ENCODE measurements around the gene SH3RF1. TPM values are rescaled to one million over a fixed set of nuclear protein-coding genes. Genes with fewer than 3 reads are reported as not detected.

SH3RF1 gene
- total RNA-seq, 1 experiment from 2014 or later, result 15.3 TPM

GRCh38 chr4:169124661-169125060, 146.1 kb downstream of the SH3RF1 start:
- Histone ChIP-seq H3K23me2 (ENCODE audit: insufficient read length, low read depth, low read length, poor library complexity, severe bottlenecking) (no peaks in the 10 kb centered on the region), H2BK15ac (ENCODE audit: low read depth, low read length) (no peak overlapping the region), H3K4ac (ENCODE audit: low read depth, low read length) (no peak overlapping the region), H2BK12ac (ENCODE audit: insufficient read length, low read depth, low read length) (no peak overlapping the region), H3K9me3 (ENCODE audit: control insufficient read depth, low read depth, low read length) (no peaks in the 10 kb centered on the region), H3K79me2 (ENCODE audit: insufficient read depth, low read length) (no peaks in the 10 kb centered on the region), H4K91ac (ENCODE audit: insufficient read length, low read depth, low read length) (no peak overlapping the region), H2BK120ac (ENCODE audit: low read depth, low read length, poor library complexity, severe bottlenecking) (no peak overlapping the region), H3K14ac (ENCODE audit: insufficient read depth, low read length) (no peak overlapping the region), H3K56ac (ENCODE audit: insufficient read length, low read depth, low read length) (no peak overlapping the region), H4K8ac (replicated peaks; ENCODE audit: insufficient read length, low read depth, low read length) (no peak overlapping the region), H2AK5ac (ENCODE audit: insufficient read length, low read length) (no peak overlapping the region), H2BK20ac (ENCODE audit: low read depth, low read length, poor library complexity, severe bottlenecking) (no peak overlapping the region), H3K18ac (ENCODE audit: insufficient read length, low read depth, low read length) (no peak overlapping the region), H3K27ac (ENCODE audit: insufficient read length, low read depth, low read length) (no peak overlapping the region), H2AFZ (ENCODE audit: low read length) (no peak overlapping the region), H3K27me3 (ENCODE audit: insufficient read depth, low read length) (no peaks in the 10 kb centered on the region), H3K79me1 (ENCODE audit: insufficient read depth, low read depth, low read length, poor library complexity, severe bottlenecking) (no peaks in the 10 kb centered on the region), H3K4me2 (ENCODE audit: insufficient read depth, insufficient read length, low read length) (no peak overlapping the region), H3T11ph (ENCODE audit: low read length) (no peak overlapping the region), H3K4me1 (ENCODE audit: insufficient read depth, low read length) (no peaks in the 10 kb centered on the region), H3K9ac (ENCODE audit: extremely low read depth, insufficient read length, low read length) (no peak overlapping the region), H2BK5ac (ENCODE audit: insufficient read length, low read length) (no peak overlapping the region), H3K23ac (ENCODE audit: insufficient read length, low read depth, low read length) (no peak overlapping the region), H4K20me1 (ENCODE audit: control insufficient read depth, insufficient read depth, insufficient read length) (no peaks in the 10 kb centered on the region), H4K5ac (ENCODE audit: insufficient read length, low read depth, low read length) (no peak overlapping the region)
- H3K4me3 Mint-ChIP-seq, result no peak overlapping the region
- H3K27me3 Mint-ChIP-seq (ENCODE audit: low read depth), result no peaks in the 10 kb centered on the region
- H3K36me3 Mint-ChIP-seq (ENCODE audit: insufficient read depth in 1 of 3, low read depth in 3 of 3), result peaks cover 0 to 14% (median 0%) of the 10 kb centered on the region in 3 experiments; a peak in 4 of 7 replicates
- WGBS (ENCODE audit: extremely low coverage, insufficient read length, low lambda C conversion rate), result no CpG with 5 or more reads among the region's 2 CpGs
- H3K4me1 Mint-ChIP-seq, result peaks cover 7 to 9% of the 10 kb centered on the region in 2 experiments; a peak in 3 of 4 replicates
- no peak for DNase-seq
- TF ChIP-seq, protein P1, sequence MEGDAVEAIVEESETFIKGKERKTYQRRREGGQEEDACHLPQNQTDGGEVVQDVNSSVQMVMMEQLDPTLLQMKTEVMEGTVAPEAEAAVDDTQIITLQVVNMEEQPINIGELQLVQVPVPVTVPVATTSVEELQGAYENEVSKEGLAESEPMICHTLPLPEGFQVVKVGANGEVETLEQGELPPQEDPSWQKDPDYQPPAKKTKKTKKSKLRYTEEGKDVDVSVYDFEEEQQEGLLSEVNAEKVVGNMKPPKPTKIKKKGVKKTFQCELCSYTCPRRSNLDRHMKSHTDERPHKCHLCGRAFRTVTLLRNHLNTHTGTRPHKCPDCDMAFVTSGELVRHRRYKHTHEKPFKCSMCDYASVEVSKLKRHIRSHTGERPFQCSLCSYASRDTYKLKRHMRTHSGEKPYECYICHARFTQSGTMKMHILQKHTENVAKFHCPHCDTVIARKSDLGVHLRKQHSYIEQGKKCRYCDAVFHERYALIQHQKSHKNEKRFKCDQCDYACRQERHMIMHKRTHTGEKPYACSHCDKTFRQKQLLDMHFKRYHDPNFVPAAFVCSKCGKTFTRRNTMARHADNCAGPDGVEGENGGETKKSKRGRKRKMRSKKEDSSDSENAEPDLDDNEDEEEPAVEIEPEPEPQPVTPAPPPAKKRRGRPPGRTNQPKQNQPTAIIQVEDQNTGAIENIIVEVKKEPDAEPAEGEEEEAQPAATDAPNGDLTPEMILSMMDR (conservative IDR thresholded peaks at IDR 0.05), result no peak
- H3K9me3 Mint-ChIP-seq, result no peaks in the 10 kb centered on the region
- H3K27ac Mint-ChIP-seq, result no peak overlapping the region

Data from H9 (cell line).